IMR-90 (cell line): ENCODE measurements around the gene IZUMO2.

ENCODE experiments used
- BHLHE40 ChIP-seq: fragments of 150-350 bp; IDR thresholded peaks from 2 replicates; pipeline ENCODE4 v1.6.1; 2016; ENCODE audit warnings: mild to moderate bottlenecking, low read depth, low read length
- CHD1 ChIP-seq: IDR thresholded peaks from 2 replicates; pipeline ENCODE4 v1.6.1; 2012; ENCODE audit warnings: low read depth, low read length, improper control_type of control experiment
- CTCF ChIP-seq: conservative IDR thresholded peaks from 2 replicates; pipeline ENCODE4 v1.5.1; 2012; ENCODE audit warnings: mild to moderate bottlenecking, low read depth, low read length, improper control_type of control experiment
- ELK1 ChIP-seq: fragments of 150-350 bp; IDR thresholded peaks from 2 replicates; pipeline ENCODE4 v1.6.1; 2016; ENCODE audit warnings: low read depth, mild to moderate bottlenecking, low read length, moderate library complexity, borderline replicate concordance
- FOS ChIP-seq: fragments of 150-350 bp; IDR thresholded peaks from 2 replicates; pipeline ENCODE4 v1.6.1; 2016; ENCODE audit warnings: low read depth, low read length
- NFE2L2 ChIP-seq: fragments of 150-350 bp; IDR thresholded peaks from 2 replicates; pipeline ENCODE4 v1.6.1; 2016; ENCODE audit warnings: low read depth, mild to moderate bottlenecking, low read length
- POLR2A ChIP-seq: IDR thresholded peaks from 2 replicates; pipeline ENCODE4 v1.6.1; 2012; ENCODE audit warnings: mild to moderate bottlenecking, low read depth, low read length
- RAD21 ChIP-seq: IDR thresholded peaks from 2 replicates; pipeline ENCODE4 v1.6.1; 2012; ENCODE audit warnings: low read length, improper control_type of control experiment
- RCOR1 ChIP-seq: IDR thresholded peaks from 2 replicates; pipeline ENCODE4 v1.6.1; 2012; ENCODE audit warnings: mild to moderate bottlenecking, low read length, improper control_type of control experiment; ENCODE audit not compliant: insufficient replicate concordance
- SMC3 ChIP-seq: fragments of 150-350 bp; IDR thresholded peaks from 2 replicates; pipeline ENCODE4 v1.6.1; 2016; ENCODE audit warnings: low read depth, mild to moderate bottlenecking, antibody characterized with exemption, low read length, moderate library complexity
- USF2 ChIP-seq: fragments of 150-350 bp; IDR thresholded peaks from 2 replicates; pipeline ENCODE4 v1.6.1; 2017; ENCODE audit warnings: mild to moderate bottlenecking, antibody characterized with exemption, low read length, low read depth

GRCh38 chr19:50197348-50197747, 34.3 kb upstream of the IZUMO2 start:
- TF ChIP-seq CTCF (no peak), SMC3 (no peak), BHLHE40 (no peak), USF2 (no peak), CHD1 (no peak), NFE2L2 (no peak), ELK1 (no peak), RAD21 (no peak), POLR2A (no peak), RCOR1 (no peak), FOS (no peak)
